GM13977 (cell line): ENCODE measurements around the gene OSBPL3.

Experiments used
- DNase-seq: peaks from one replicate; pipeline ENCODE4 v3.0.0; 2012; ENCODE audit warnings: low spot score
- in situ Hi-C: fragments of 300-500 bp; cut with MboI; formaldehyde crosslinking; loops from one replicate; pipeline ENCODE4 v1.12.0; 2022; ENCODE audit warnings: low sequenced_read_pairs, low pct_unique_long_range_greater_than_20kb, mixed read lengths, inconsistent platforms; ENCODE audit not compliant: unreplicated experiment
- TF ChIP-seq, protein P1 (sequence below): IDR thresholded peaks from 2 replicates; pipeline ENCODE4 v1.5.1; 2012; ENCODE audit warnings: mild to moderate bottlenecking, control low read depth; ENCODE audit not compliant: insufficient read depth; ENCODE audit errors: extremely low read depth, missing control alignments

OSBPL3 gene

DNA sequence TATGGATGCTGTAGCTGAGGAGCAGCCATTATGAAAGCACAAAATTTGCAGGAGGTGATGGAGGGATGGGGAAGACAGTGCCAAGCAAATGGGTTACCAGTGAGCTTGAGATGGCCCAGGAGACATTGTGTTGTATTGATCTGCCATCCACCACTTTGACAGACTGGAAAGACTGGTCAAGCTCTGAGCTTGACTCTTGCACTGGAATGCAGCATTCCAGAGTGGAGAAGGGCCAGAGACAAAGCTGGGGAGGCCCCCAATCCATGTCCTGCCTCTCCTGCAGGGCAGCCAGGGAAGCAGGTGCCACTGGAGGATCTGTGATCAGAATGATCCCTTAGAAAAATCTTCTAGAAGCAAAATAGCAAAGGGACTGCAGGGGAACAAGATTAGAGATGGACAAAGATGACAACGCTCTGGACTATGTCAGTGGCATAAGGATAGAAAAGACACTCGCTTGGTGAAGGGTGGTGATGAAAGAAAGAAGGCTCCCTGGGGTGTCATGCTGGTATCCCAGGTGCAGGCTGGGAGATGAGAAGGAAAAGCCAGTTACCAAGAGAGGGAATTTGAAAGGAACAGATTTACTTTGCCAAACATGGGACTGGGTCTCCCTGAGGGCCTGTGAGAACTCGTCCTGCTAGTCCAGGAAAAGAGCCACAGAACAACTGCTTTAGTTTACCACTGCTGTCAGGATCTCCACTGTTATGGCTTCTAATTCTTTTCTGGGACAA, 227.7 kb downstream of the OSBPL3 start:
- DNase-seq: no peak
- TF ChIP-seq, protein P1, sequence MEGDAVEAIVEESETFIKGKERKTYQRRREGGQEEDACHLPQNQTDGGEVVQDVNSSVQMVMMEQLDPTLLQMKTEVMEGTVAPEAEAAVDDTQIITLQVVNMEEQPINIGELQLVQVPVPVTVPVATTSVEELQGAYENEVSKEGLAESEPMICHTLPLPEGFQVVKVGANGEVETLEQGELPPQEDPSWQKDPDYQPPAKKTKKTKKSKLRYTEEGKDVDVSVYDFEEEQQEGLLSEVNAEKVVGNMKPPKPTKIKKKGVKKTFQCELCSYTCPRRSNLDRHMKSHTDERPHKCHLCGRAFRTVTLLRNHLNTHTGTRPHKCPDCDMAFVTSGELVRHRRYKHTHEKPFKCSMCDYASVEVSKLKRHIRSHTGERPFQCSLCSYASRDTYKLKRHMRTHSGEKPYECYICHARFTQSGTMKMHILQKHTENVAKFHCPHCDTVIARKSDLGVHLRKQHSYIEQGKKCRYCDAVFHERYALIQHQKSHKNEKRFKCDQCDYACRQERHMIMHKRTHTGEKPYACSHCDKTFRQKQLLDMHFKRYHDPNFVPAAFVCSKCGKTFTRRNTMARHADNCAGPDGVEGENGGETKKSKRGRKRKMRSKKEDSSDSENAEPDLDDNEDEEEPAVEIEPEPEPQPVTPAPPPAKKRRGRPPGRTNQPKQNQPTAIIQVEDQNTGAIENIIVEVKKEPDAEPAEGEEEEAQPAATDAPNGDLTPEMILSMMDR: no peak
- in situ Hi-C loops: no loop called here

DNA sequence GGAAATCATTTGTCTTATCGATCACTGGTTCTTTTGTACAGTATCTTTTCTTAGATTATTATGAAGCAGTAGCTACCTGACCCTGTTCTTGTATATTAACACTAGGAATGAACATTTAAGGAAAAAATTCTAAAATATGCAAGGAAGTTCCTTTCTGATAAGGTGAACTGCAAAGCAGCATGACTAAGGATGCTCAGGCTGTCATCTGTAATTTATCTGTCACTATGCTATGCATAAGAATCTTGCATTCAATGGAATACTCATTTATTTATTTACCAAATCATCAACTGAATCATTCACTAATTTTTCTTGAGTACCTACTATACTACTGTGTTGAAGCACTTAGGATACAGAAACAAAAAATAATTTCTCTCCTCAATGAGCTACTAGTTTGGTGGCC, 228.5 kb downstream of the OSBPL3 start:
- DNase-seq: no peak
- TF ChIP-seq, protein P1: no peak
- in situ Hi-C loops: no loop called here

DNA sequence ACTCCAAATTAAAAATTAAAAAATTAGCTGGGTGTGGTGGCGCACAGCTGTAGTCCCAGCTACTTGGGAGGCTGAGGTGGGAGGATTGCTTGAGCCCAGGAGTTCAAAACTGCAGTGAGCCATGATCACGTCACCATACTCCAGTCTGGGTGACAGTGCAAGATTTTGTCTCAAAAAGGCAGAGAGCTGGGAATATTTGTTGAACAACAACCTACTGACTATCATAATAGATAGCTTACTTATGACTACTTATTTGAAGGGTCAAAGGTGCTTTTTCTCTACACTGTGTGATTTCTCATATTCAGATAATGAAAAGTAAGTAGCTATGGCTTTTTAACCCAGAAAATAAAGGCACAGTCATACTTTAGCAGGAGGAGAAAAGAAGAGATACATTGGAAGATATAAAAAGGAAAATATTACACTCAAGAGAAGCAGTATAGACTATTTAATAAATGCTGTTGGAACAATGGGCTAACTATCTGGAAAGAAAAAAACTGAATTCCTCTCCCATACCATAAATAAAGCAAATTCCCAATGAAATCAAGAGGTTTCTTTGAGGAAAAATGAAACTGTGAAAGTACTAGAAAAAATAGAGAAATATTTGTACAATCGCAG, 229.4 kb downstream of the OSBPL3 start:
- DNase-seq: no peak
- TF ChIP-seq, protein P1: no peak
- in situ Hi-C loops: no loop called here

DNA sequence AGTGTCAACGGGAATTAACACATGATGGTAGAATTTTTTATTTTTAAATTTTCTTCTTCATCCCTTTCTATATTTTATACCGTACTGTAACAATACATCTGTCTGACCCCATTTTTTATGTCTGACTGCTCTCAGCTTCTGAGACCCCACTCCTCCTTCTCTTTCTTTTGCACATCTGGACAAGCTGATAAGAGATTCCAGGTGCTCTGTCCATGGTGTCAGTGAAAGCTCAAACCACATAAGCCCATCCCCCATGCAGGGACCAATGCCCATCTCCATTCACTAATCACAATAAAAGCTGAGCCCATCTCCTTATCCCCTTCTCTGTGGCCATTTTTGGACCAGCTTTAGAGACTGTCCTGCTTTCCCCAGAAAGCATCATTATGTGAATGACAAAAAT, 231.5 kb downstream of the OSBPL3 start:
- DNase-seq: no peak
- in situ Hi-C loops: no loop called here
- TF ChIP-seq, protein P1: no peak
